Thyroid gland (tissue), 4 donors: ENCODE results near the gene PLXNB3.

Experiments
- POLR2A ChIP-seq, 2 donors: fragments of 450-650 bp; IDR thresholded peaks; one replicate each; pipeline ENCODE4 v1.6.1; 2017; ENCODE audit warnings: antibody characterized with exemption in 2 of 2, mild to moderate bottlenecking in 2 of 2, moderate library complexity in 1 of 2
- TF ChIP-seq, protein P1 (sequence below), 6 experiments: fragments of 200-600 bp in 3 of 6; fragments of 450-650 bp in 3 of 6; sonication (generic) in 3 of 6; IDR thresholded peaks; one replicate each; pipeline ENCODE4 v1.5.1; 2016 to 2019; ENCODE audit warnings: antibody characterized with exemption in 6 of 6, mild to moderate bottlenecking in 2 of 6, inconsistent platforms in 1 of 6, moderate library complexity in 1 of 6

DNA sequence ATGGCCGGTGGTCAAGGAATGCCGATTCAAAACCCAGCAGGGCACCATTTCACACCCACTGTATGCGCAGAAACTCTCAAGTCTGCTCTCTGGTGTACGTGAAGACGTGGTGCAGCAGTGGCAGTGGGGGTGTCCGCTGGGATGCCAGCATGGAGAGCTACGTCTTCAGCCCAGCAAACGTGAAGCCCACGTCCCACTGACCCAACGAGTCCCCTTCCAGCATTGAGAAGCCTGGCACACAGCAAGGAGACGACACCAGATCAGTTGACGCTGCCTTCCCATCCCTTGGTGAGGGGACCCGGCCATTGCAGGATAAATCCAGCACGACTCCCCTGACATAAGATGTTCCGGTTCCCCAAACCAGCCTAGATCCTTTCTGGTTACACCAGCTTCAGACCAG lies 2.2 kb upstream of the PLXNB3 start:
- TF ChIP-seq, protein P1, sequence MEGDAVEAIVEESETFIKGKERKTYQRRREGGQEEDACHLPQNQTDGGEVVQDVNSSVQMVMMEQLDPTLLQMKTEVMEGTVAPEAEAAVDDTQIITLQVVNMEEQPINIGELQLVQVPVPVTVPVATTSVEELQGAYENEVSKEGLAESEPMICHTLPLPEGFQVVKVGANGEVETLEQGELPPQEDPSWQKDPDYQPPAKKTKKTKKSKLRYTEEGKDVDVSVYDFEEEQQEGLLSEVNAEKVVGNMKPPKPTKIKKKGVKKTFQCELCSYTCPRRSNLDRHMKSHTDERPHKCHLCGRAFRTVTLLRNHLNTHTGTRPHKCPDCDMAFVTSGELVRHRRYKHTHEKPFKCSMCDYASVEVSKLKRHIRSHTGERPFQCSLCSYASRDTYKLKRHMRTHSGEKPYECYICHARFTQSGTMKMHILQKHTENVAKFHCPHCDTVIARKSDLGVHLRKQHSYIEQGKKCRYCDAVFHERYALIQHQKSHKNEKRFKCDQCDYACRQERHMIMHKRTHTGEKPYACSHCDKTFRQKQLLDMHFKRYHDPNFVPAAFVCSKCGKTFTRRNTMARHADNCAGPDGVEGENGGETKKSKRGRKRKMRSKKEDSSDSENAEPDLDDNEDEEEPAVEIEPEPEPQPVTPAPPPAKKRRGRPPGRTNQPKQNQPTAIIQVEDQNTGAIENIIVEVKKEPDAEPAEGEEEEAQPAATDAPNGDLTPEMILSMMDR (IDR thresholded peaks at IDR 0.05), result no peak
- no peak for TF ChIP-seq POLR2A (IDR thresholded peaks at IDR 0.05)
